ENCODE data around the gene COG7.

DNA sequence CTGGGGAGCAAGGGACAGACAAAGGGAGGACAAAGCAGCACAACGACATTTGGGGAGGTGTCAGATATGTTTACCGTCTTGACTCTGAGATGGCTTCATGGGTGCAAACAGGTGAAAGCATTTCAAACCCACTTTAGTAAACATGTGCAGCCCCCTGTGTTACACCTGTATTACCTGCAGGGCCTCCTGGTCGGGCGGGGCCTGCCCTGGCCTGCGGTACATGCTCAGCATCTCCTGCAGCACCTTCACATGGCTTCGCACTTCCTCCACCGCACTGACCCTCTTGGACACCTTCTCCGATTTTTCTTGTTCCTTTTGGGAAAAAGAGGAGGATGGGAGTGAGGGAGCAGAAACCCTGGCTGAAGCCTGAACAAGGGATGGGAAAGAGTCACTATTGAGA, 32.9 kb upstream of the COG7 start:
- TF ChIP-seq EP300 (IDR thresholded peaks at IDR 0.05) (no peak), POLR2A (IDR thresholded peaks at IDR 0.05) (no peak)

All from ovary (tissue), 1 donor.